OCI-LY3 (cell line): Measurements from ENCODE around the gene TM4SF20.

Experiments used
- CTCF ChIP-seq: fragments of 200-600, 300-600 bp; sonication (generic); IDR thresholded peaks from 2 replicates; pipeline ENCODE4 v1.5.1; 2014; ENCODE audit warnings: antibody characterized with exemption, low read length, low read depth
- EZH2phosphoT487 ChIP-seq: fragments of 200-600 bp; shearing (Covaris generic); IDR thresholded peaks from 2 replicates; pipeline ENCODE4 v1.6.1; 2018; ENCODE audit warnings: antibody characterized with exemption, mixed run types, low read depth

DNA sequence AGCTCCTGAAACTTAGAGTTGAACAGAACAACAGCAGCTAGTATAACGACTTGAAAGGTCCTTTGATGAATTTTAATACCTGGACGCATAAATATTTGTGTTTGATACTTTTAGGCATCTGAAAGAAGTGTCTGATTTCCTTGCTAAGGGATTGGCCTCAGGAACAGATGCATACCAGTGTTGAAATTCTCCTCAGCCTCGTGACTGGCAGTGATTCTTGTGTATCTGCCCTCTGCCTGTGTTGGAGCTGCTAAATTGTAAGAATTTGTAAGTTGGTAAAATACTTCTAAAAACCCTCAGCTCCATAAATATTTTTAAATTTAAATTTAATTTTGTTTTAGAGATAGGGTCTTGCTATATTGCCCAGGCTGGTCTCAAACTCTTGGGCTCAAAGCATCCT lies 31.1 kb upstream of the TM4SF20 start:
- TF ChIP-seq EZH2phosphoT487 = no peak
- no peak for TF ChIP-seq CTCF
